Activated CD4-positive, alpha-beta T cell treated with anti-CD3 and anti-CD28 coated beads, Interleukin-2, amount 50 U/mL, for 1 hour (primary cell): ENCODE data around the gene RXFP4.
A peak's percentile ranks its signal among the peaks of the same experiment; 100 is the strongest.
"Not testable (repeated sequence)": the region's sequence is repeated elsewhere in the genome, so short reads cannot be mapped to it uniquely, and the experiment has no call there.

ENCODE experiments used
- DNase-seq: peaks from one replicate; pipeline ENCODE4 v3.0.0-alpha.2; 2020

The RXFP4 gene

GRCh38 chr1:155940993-155941844 lies at the start of gene RXFP4:
RXFP4 (plus strand) TSS chr1:155941638; CDS start chr1:155941710, 72 bp downstream.
- no peak for DNase-seq

- no peak for DNase-seq
Observed at GRCh38 chr1:155892796-155893195, 48.6 kb upstream of the RXFP4 start.

- DNase-seq, result no peak
Observed at GRCh38 chr1:155893389-155894142, 47.9 kb upstream of the RXFP4 start.

GRCh38 chr1:155895617-155896016 lies 45.8 kb upstream of the RXFP4 start:
- DNase-seq, result not testable (repeated sequence)

GRCh38 chr1:155896476-155896875 lies 45.0 kb upstream of the RXFP4 start:
- DNase-seq, result not testable (repeated sequence)

GRCh38 chr1:155897746-155898145 lies 43.7 kb upstream of the RXFP4 start:
- no peak for DNase-seq

GRCh38 chr1:155898888-155899287 lies 42.5 kb upstream of the RXFP4 start:
- no peak for DNase-seq

- no peak for DNase-seq
Observed at GRCh38 chr1:155899683-155900082, 41.8 kb upstream of the RXFP4 start.

- DNase-seq, result no peak
Observed at GRCh38 chr1:155900161-155900560, 41.3 kb upstream of the RXFP4 start.

GRCh38 chr1:155904261-155904660 lies 37.2 kb upstream of the RXFP4 start:
- no peak for DNase-seq

GRCh38 chr1:155909894-155910293 lies 31.5 kb upstream of the RXFP4 start:
- no peak for DNase-seq

GRCh38 chr1:155910621-155911121 lies 30.8 kb upstream of the RXFP4 start:
- no peak for DNase-seq

GRCh38 chr1:155911156-155912055 lies 30.0 kb upstream of the RXFP4 start, which contains the start of gene RIT1:
RIT1 (minus strand) TSS chr1:155911349; CDS start chr1:155910761, 588 bp downstream.
- peak; percentile 84 for DNase-seq

GRCh38 chr1:155912056-155912536 lies 29.3 kb upstream of the RXFP4 start:
- DNase-seq, result no peak

GRCh38 chr1:155913969-155914757 lies 27.3 kb upstream of the RXFP4 start:
- DNase-seq, result no peak

- no peak for DNase-seq
Observed at GRCh38 chr1:155918660-155919059, 22.8 kb upstream of the RXFP4 start.

GRCh38 chr1:155919801-155920200 lies 21.6 kb upstream of the RXFP4 start:
- DNase-seq, result no peak

GRCh38 chr1:155920717-155921116 lies 20.7 kb upstream of the RXFP4 start:
- DNase-seq, result no peak

GRCh38 chr1:155925506-155925905 lies 15.9 kb upstream of the RXFP4 start:
- no peak for DNase-seq

- no peak for DNase-seq
Observed at GRCh38 chr1:155929057-155929456, 12.4 kb upstream of the RXFP4 start.

GRCh38 chr1:155930725-155931124 lies 10.7 kb upstream of the RXFP4 start:
- not testable (repeated sequence) for DNase-seq
